ENCODE data around the gene SLFN5.
"Not testable (repeated sequence)": the region's sequence is repeated elsewhere in the genome, so short reads cannot be mapped to it uniquely, and the experiment has no call there.

Gene SLFN5

GRCh38 chr17:35309345-35309744 is 66.5 kb downstream of the SLFN5 start:
- not testable (repeated sequence) for H3K9me3 Mint-ChIP-seq; DNase-seq (ENCODE audit: low spot score in 2 of 2); H3K4me3 Mint-ChIP-seq; H3K27ac Mint-ChIP-seq (ENCODE audit: low read depth); H3K27me3 Mint-ChIP-seq; ATAC-seq (replicated peaks; ENCODE audit: extremely low read depth, poor library complexity, severe bottlenecking)
- Mint-ChIP-seq H3K4me1 (peaks cover 23% of the 10 kb centered on the region), H3K36me3 (ENCODE audit: insufficient read depth) (peaks cover 12% of the 10 kb centered on the region)

- Mint-ChIP-seq H3K4me3 (peak overlapping the region; percentile 95), H3K9me3 (no peaks in the 10 kb centered on the region), H3K27ac (ENCODE audit: low read depth) (peak overlapping the region; percentile 96), H3K36me3 (ENCODE audit: insufficient read depth) (peaks cover 12% of the 10 kb centered on the region), H3K27me3 (no peaks in the 10 kb centered on the region), H3K4me1 (peaks cover 52% of the 10 kb centered on the region)
- ATAC-seq (replicated peaks; ENCODE audit: extremely low read depth, poor library complexity, severe bottlenecking) = no peak
- no peak for DNase-seq (ENCODE audit: low spot score in 2 of 2)
Measured at GRCh38 chr17:35312346-35312745, 69.5 kb downstream of the SLFN5 start.

- DNase-seq (ENCODE audit: low spot score in 2 of 2) (peak; percentile 76 to 93), ATAC-seq (replicated peaks; ENCODE audit: extremely low read depth, poor library complexity, severe bottlenecking) (peak; percentile 96)
- H3K27ac Mint-ChIP-seq (ENCODE audit: low read depth) = peak overlapping the region; percentile 96
- H3K27me3 Mint-ChIP-seq = no peaks in the 10 kb centered on the region
- peak overlapping the region; percentile 95 for H3K4me3 Mint-ChIP-seq
- no peaks in the 10 kb centered on the region for H3K9me3 Mint-ChIP-seq
- peaks cover 59% of the 10 kb centered on the region for H3K4me1 Mint-ChIP-seq
- peaks cover 12% of the 10 kb centered on the region for H3K36me3 Mint-ChIP-seq (ENCODE audit: insufficient read depth)
Measured at GRCh38 chr17:35312790-35313711, 70.2 kb downstream of the SLFN5 start.

- ATAC-seq (replicated peaks; ENCODE audit: extremely low read depth, poor library complexity, severe bottlenecking) (no peak), DNase-seq (ENCODE audit: low spot score in 2 of 2) (peak in 1 of 2 donors; percentile 16)
- no peaks in the 10 kb centered on the region for H3K27me3 Mint-ChIP-seq
- H3K4me3 Mint-ChIP-seq = peak overlapping the region; percentile 95
- H3K36me3 Mint-ChIP-seq (ENCODE audit: insufficient read depth) = peaks cover 14% of the 10 kb centered on the region
- H3K9me3 Mint-ChIP-seq = no peaks in the 10 kb centered on the region
- peaks cover 64% of the 10 kb centered on the region for H3K4me1 Mint-ChIP-seq
- peak overlapping the region; percentile 96 for H3K27ac Mint-ChIP-seq (ENCODE audit: low read depth)
Measured at GRCh38 chr17:35313875-35314409, 71.1 kb downstream of the SLFN5 start.

- ATAC-seq (replicated peaks; ENCODE audit: extremely low read depth, poor library complexity, severe bottlenecking) = no peak
- DNase-seq (ENCODE audit: low spot score in 2 of 2) = no peak
- Mint-ChIP-seq H3K9me3 (no peaks in the 10 kb centered on the region), H3K27me3 (no peaks in the 10 kb centered on the region), H3K4me3 (peak overlapping the region; percentile 95), H3K36me3 (ENCODE audit: insufficient read depth) (peaks cover 14% of the 10 kb centered on the region), H3K4me1 (peaks cover 69% of the 10 kb centered on the region), H3K27ac (ENCODE audit: low read depth) (peak overlapping the region; percentile 96)
Measured at GRCh38 chr17:35314415-35315216, 71.7 kb downstream of the SLFN5 start.

GRCh38 chr17:35315283-35315682 is 72.4 kb downstream of the SLFN5 start:
- H3K4me1 Mint-ChIP-seq = peaks cover 74% of the 10 kb centered on the region
- H3K27me3 Mint-ChIP-seq = no peaks in the 10 kb centered on the region
- peak overlapping the region; percentile 96 for H3K27ac Mint-ChIP-seq (ENCODE audit: low read depth)
- peaks cover 14% of the 10 kb centered on the region for H3K36me3 Mint-ChIP-seq (ENCODE audit: insufficient read depth)
- H3K4me3 Mint-ChIP-seq = peak overlapping the region; percentile 95
- ATAC-seq (replicated peaks; ENCODE audit: extremely low read depth, poor library complexity, severe bottlenecking) (no peak), DNase-seq (ENCODE audit: low spot score in 2 of 2) (no peak)
- H3K9me3 Mint-ChIP-seq = no peaks in the 10 kb centered on the region

GRCh38 chr17:35315971-35316370 is 73.1 kb downstream of the SLFN5 start:
- Mint-ChIP-seq H3K36me3 (ENCODE audit: insufficient read depth) (peaks cover 14% of the 10 kb centered on the region), H3K27ac (ENCODE audit: low read depth) (no peak overlapping the region), H3K4me3 (peak overlapping the region; percentile 95), H3K27me3 (no peaks in the 10 kb centered on the region), H3K9me3 (no peaks in the 10 kb centered on the region), H3K4me1 (peaks cover 74% of the 10 kb centered on the region)
- no peak for ATAC-seq (replicated peaks; ENCODE audit: extremely low read depth, poor library complexity, severe bottlenecking)
- no peak for DNase-seq (ENCODE audit: low spot score in 2 of 2)

- peaks cover 35% of the 10 kb centered on the region for H3K36me3 Mint-ChIP-seq (ENCODE audit: insufficient read depth)
- no peak overlapping the region for H3K27ac Mint-ChIP-seq (ENCODE audit: low read depth)
- H3K4me3 Mint-ChIP-seq = no peak overlapping the region
- H3K27me3 Mint-ChIP-seq = no peaks in the 10 kb centered on the region
- H3K4me1 Mint-ChIP-seq = peaks cover 25% of the 10 kb centered on the region
- H3K9me3 Mint-ChIP-seq = no peaks in the 10 kb centered on the region
- ATAC-seq (replicated peaks; ENCODE audit: extremely low read depth, poor library complexity, severe bottlenecking) (no peak), DNase-seq (ENCODE audit: low spot score in 2 of 2) (no peak)
Measured at GRCh38 chr17:35322749-35323148, 79.9 kb downstream of the SLFN5 start.

All from central memory CD8-positive, alpha-beta T cell (primary cell).